ENCODE measurements around the gene TPRX1. TPM values are rescaled to one million over a fixed set of nuclear protein-coding genes. Genes with fewer than 3 reads are reported as not detected.

Gene TPRX1
- total RNA-seq, 1 donor from 2014 or later: not detected

DNA sequence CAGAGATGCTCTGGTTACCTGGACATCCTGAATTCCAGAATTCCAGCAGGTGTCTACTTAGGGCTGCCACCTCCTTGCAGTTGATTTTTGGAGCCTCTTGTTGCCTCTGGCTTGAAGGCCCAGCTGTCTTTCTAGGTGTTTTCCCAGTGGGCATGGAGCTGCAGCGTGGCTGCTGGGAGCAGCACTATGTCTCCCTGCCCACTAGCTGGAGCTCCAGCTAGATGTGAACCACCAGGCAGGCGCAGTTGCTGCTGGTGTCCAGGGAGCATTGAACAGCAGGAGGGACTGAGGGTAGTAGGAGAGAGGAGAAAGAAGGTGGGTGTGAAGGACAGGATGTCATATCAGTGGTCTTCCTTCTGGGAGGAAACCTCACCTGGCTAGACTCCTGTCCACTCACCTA, 35.7 kb downstream of the TPRX1 start:
- H3K27ac ChIP-seq: no peak overlapping the region
- no peaks in the 10 kb centered on the region for H3K9me3 ChIP-seq
- no peaks in the 10 kb centered on the region for H3K4me1 ChIP-seq
- no peak overlapping the region for H3K4me3 ChIP-seq
- no peaks in the 10 kb centered on the region for H3K36me3 ChIP-seq
- TF ChIP-seq CTCF (IDR thresholded peaks at IDR 0.05) (no peak), POLR2AphosphoS5 (IDR thresholded peaks at IDR 0.05; ENCODE audit: insufficient read depth in 1 of 2, low read depth in 1 of 2) (no peak), POLR2A (IDR thresholded peaks at IDR 0.05) (no peak)
- H3K27me3 ChIP-seq: no peaks in the 10 kb centered on the region
- DNase-seq (ENCODE audit: extremely low spot score in 2 of 2): no peak
- intact Hi-C loops (cut with DNase I): no loop called here

DNA sequence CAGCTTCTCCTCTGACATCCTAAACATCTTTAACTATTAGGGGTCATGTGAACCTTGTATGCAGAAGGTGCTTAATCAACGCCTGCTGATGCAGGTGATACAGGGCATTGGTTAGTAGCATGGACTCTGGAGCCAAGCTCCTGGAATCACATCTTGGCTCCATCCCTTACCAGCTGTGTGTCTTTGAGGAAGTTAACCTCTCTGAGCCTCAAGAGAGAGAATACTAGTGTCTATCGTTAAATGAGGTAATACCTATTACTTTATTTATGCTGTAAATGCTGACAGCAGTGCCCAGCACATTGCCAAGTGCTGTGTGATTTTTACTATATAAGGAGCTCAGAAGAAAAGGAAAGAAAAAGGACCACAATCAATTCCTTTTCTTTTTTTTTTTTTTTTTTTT, 37.0 kb downstream of the TPRX1 start:
- no peaks in the 10 kb centered on the region for H3K36me3 ChIP-seq
- no peaks in the 10 kb centered on the region for H3K9me3 ChIP-seq
- intact Hi-C loops (cut with DNase I): no loop called here
- no peak overlapping the region for H3K27ac ChIP-seq
- TF ChIP-seq POLR2AphosphoS5 (IDR thresholded peaks at IDR 0.05; ENCODE audit: insufficient read depth in 1 of 2, low read depth in 1 of 2): no peak
- no peak for TF ChIP-seq CTCF (IDR thresholded peaks at IDR 0.05)
- no peak for TF ChIP-seq POLR2A (IDR thresholded peaks at IDR 0.05)
- no peaks in the 10 kb centered on the region for H3K27me3 ChIP-seq
- no peak overlapping the region for H3K4me3 ChIP-seq
- no peak for DNase-seq (ENCODE audit: extremely low spot score in 2 of 2)
- no peaks in the 10 kb centered on the region for H3K4me1 ChIP-seq

- Histone ChIP-seq H3K27me3 (no peaks in the 10 kb centered on the region), H3K36me3 (no peaks in the 10 kb centered on the region), H3K27ac (no peak overlapping the region), H3K4me1 (no peaks in the 10 kb centered on the region), H3K9me3 (no peaks in the 10 kb centered on the region), H3K4me3 (no peak overlapping the region)
- no peak for TF ChIP-seq CTCF (IDR thresholded peaks at IDR 0.05)
- no peak for TF ChIP-seq POLR2AphosphoS5 (IDR thresholded peaks at IDR 0.05; ENCODE audit: insufficient read depth in 1 of 2, low read depth in 1 of 2)
- TF ChIP-seq POLR2A (IDR thresholded peaks at IDR 0.05): no peak
- intact Hi-C loops (cut with DNase I): no loop called here
- DNase-seq (ENCODE audit: extremely low spot score in 2 of 2): no peak
Observed at GRCh38 chr19:47766670-47767069, 37.7 kb downstream of the TPRX1 start.

GRCh38 chr19:47766359-47766620, 38.1 kb downstream of the TPRX1 start:
- no peak overlapping the region for H3K27ac ChIP-seq
- no peak for DNase-seq (ENCODE audit: extremely low spot score in 2 of 2)
- intact Hi-C loops (cut with DNase I): no loop called here

More at GRCh38 chr19:47766359-47766620, 38.1 kb downstream of the TPRX1 start:
- Histone ChIP-seq H3K27me3 (no peaks in the 10 kb centered on the region), H3K36me3 (no peaks in the 10 kb centered on the region), H3K4me1 (no peaks in the 10 kb centered on the region), H3K9me3 (no peaks in the 10 kb centered on the region), H3K4me3 (no peak overlapping the region)
- TF ChIP-seq CTCF (IDR thresholded peaks at IDR 0.05) (no peak), POLR2AphosphoS5 (IDR thresholded peaks at IDR 0.05; ENCODE audit: insufficient read depth in 1 of 2, low read depth in 1 of 2) (no peak), POLR2A (IDR thresholded peaks at IDR 0.05) (no peak)

Measured in vagina (tissue), 2 donors.